Measurements from ENCODE around the gene TOR4A. TPM values are rescaled to one million over a fixed set of nuclear protein-coding genes. Genes with fewer than 3 reads are reported as not detected.

TOR4A gene
- total and polyA plus RNA-seq, 8 donors = 8.5 to 38.5 (median 11.1) TPM

DNA sequence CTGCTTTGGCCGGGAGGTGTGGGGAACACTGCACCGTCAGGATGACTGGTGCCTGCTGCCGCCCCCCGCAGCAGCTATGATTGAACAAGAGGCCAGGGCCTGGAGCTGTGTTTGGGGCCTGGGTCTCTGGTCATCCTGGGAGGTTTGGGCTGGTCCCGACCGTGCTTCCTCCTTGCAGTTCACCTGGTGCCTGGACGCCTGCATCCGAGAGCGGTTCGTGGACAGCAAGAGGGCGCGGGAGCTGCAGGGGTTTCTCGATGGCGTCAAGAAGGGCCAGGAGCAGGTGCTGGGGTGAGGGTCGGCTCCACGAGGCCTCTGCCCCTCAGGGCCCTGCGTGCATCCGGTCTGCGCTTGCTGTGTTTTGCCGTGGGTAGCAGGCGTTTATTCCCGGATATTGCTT is 13.5 kb upstream of the TOR4A start:
- TF ChIP-seq, protein P1, sequence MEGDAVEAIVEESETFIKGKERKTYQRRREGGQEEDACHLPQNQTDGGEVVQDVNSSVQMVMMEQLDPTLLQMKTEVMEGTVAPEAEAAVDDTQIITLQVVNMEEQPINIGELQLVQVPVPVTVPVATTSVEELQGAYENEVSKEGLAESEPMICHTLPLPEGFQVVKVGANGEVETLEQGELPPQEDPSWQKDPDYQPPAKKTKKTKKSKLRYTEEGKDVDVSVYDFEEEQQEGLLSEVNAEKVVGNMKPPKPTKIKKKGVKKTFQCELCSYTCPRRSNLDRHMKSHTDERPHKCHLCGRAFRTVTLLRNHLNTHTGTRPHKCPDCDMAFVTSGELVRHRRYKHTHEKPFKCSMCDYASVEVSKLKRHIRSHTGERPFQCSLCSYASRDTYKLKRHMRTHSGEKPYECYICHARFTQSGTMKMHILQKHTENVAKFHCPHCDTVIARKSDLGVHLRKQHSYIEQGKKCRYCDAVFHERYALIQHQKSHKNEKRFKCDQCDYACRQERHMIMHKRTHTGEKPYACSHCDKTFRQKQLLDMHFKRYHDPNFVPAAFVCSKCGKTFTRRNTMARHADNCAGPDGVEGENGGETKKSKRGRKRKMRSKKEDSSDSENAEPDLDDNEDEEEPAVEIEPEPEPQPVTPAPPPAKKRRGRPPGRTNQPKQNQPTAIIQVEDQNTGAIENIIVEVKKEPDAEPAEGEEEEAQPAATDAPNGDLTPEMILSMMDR (IDR thresholded peaks at IDR 0.05) = no peak
- H3K4me1 ChIP-seq = peaks cover 13 to 17% of the 10 kb centered on the region in 2 donors
- DNase-seq (no peak), ATAC-seq (no peak)
- intact Hi-C loops (cut with DNase I) = no loop called here
- H3K27me3 ChIP-seq = no peaks in the 10 kb centered on the region
- no peak overlapping the region for H3K4me3 ChIP-seq
- peaks cover 0 to 54% of the 10 kb centered on the region in 2 donors for H3K36me3 ChIP-seq
- no peak overlapping the region for H3K27ac ChIP-seq
- H3K9me3 ChIP-seq = no peaks in the 10 kb centered on the region

DNA sequence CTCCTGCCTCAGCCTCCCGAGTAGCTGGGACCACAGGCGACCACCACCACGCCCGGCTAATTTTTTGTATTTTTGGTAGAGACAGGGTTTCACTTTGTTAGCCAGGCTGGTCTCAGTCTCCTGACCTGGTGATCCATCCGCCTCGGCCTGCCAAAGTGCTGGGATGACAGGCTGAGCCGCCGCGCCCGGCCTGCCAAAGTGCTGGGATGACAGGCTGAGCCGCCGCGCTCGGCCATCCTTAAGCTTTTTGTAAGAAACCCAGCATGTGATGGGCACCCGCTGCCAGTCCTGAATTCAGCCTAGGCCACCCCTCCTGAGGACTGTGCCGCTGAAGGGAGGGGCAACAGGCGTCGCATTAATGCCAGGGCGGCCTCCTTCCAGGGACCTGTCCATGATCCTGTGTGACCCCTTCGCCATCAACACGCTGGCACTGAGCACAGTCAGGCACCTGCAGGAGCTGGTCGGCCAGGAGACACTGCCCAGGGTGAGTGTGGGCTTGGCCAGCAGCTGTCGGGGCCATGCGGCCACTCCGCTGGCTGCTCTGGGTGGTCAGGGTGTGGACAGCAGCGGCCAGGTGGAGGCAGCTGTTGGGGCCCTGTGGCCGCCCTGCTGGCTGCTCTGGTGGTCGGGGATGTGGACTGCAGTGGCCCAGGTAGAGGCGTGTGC is 11.9 kb upstream of the TOR4A start:
- H3K4me3 ChIP-seq = no peak overlapping the region
- no peaks in the 10 kb centered on the region for H3K27me3 ChIP-seq
- TF ChIP-seq, protein P1 (IDR thresholded peaks at IDR 0.05) = no peak
- no peaks in the 10 kb centered on the region for H3K9me3 ChIP-seq
- intact Hi-C loops (cut with DNase I) = no loop called here
- peaks cover 0 to 65% of the 10 kb centered on the region in 2 donors for H3K36me3 ChIP-seq
- DNase-seq = no peak
- peaks cover 21 to 33% of the 10 kb centered on the region in 2 donors for H3K4me1 ChIP-seq
- H3K27ac ChIP-seq = no peak overlapping the region
- no peak for ATAC-seq

DNA sequence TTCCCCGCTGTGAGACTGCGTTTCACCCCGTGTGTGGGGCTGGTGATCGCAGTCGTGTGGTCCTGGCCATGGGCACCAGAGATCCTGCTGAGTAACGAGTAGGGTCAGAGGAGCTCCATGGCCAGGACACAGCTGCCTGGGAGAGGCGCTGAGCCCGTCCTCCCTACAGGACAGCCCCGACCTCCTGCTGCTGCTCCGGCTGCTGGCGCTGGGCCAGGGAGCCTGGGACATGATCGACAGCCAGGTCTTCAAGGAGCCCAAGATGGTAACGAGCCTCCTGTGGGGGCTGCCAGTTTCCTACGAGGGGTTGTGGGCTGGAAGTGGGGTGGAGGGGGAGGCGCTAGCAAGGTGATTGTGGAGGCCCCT is 11.4 kb upstream of the TOR4A start:
- no peaks in the 10 kb centered on the region for H3K27me3 ChIP-seq
- no peaks in the 10 kb centered on the region for H3K9me3 ChIP-seq
- TF ChIP-seq, protein P1 (IDR thresholded peaks at IDR 0.05) = no peak
- intact Hi-C loops (cut with DNase I) = no loop called here
- H3K36me3 ChIP-seq = peaks cover 0 to 70% of the 10 kb centered on the region in 2 donors
- H3K4me1 ChIP-seq = peaks cover 21 to 38% of the 10 kb centered on the region in 2 donors
- DNase-seq = peak in 1 of 4 donors; percentile 53
- no peak overlapping the region for H3K27ac ChIP-seq
- H3K4me3 ChIP-seq = no peak overlapping the region
- no peak for ATAC-seq

DNA sequence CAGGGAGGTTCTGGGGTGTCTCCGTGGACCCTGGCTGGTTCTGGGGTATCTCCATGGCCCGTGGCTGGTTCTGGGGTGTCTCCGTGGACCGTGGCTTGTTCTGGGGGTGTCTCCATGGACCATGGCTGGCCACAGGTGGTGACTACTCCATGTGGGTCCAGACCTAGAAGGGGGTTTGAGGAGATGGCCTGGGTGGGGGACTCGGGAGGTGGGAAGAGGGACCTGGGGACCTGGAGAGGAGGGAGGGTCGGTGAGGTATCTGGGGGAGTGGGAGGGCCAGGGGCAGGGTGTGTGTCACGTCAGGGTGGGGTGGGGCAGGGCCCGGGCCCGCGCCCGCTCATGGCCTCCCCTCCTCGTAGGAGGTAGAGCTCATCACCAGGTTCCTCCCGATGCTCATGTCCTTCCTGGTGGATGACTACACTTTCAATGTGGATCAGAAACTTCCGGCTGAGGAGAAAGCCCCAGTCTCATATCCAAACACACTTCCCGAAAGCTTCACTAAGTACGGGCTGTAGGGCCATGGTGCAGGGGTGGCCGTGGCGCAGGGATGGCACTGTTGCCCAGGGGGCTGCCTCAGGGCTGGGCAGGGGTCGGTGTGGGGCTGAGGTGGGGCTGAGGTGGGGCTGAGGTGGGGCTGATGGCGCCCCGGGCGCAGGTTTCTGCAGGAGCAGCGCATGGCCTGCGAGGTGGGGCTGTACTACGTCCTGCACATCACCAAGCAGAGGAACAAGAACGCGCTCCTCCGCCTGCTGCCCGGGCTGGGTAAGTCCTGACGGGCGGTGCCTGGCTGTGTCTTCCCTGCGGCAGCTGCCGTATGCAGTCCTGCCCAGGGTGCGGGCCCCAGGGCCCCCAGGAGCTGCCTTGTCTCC is 10.7 kb upstream of the TOR4A start:
- Histone ChIP-seq H3K27me3 (no peaks in the 10 kb centered on the region), H3K4me3 (no peak overlapping the region), H3K36me3 (peaks cover 0 to 71% of the 10 kb centered on the region in 2 donors), H3K9me3 (no peaks in the 10 kb centered on the region), H3K27ac (no peak overlapping the region), H3K4me1 (peaks cover 21 to 39% of the 10 kb centered on the region in 2 donors)
- TF ChIP-seq, protein P1 (IDR thresholded peaks at IDR 0.05) = no peak
- intact Hi-C loops (cut with DNase I) = no loop called here
- no peak for ATAC-seq
- peak in 1 of 4 donors; percentile 64 for DNase-seq

DNA sequence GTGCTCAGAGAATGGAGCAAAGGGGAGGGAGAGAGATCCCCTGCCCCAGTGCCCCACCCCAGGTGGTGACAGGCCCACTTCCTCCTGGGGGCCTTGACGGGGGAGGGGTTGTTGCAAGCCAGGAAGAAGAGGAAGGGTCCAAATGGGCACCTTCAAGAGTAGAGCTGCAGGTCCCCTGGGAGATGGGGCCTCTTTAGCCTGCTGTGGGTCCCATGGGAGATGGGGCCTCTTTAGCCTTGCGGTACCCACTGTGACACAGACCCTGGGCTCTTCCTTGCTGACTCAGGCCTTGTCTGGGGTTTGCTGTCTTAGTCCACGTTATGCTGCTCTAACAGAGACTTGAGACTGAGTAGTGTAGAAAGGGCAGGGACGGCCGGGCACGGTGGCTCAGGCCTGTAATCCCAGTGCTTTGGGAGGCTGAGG is 9.6 kb upstream of the TOR4A start:
- Histone ChIP-seq H3K36me3 (peaks cover 0 to 83% of the 10 kb centered on the region in 2 donors), H3K9me3 (no peaks in the 10 kb centered on the region), H3K27me3 (no peaks in the 10 kb centered on the region), H3K27ac (peak overlapping the region in 1 of 2 donors; percentile 67), H3K4me3 (no peak overlapping the region), H3K4me1 (peaks cover 21 to 39% of the 10 kb centered on the region in 2 donors)
- ATAC-seq = no peak
- DNase-seq = no peak
- intact Hi-C loops (cut with DNase I) = no loop called here
- TF ChIP-seq, protein P1 (IDR thresholded peaks at IDR 0.05) = no peak

Data from left lung (tissue), 10 donors.